IMR-90 (cell line): ENCODE measurements around the gene ETV6.

Experiments
- CEBPB ChIP-seq: IDR thresholded peaks from 2 replicates; pipeline ENCODE4 v1.6.1; 2012; ENCODE audit warnings: low read depth, low read length, improper control_type of control experiment
- CTCF ChIP-seq: conservative IDR thresholded peaks from 2 replicates; pipeline ENCODE4 v1.5.1; 2012; ENCODE audit warnings: mild to moderate bottlenecking, low read depth, low read length, improper control_type of control experiment
- FOS ChIP-seq: fragments of 150-350 bp; IDR thresholded peaks from 2 replicates; pipeline ENCODE4 v1.6.1; 2016; ENCODE audit warnings: low read depth, low read length
- MAFK ChIP-seq: IDR thresholded peaks from 2 replicates; pipeline ENCODE4 v1.6.1; 2012; ENCODE audit warnings: low read depth, low read length, improper control_type of control experiment
- POLR2A ChIP-seq: IDR thresholded peaks from 2 replicates; pipeline ENCODE4 v1.6.1; 2012; ENCODE audit warnings: mild to moderate bottlenecking, low read depth, low read length
- RCOR1 ChIP-seq: IDR thresholded peaks from 2 replicates; pipeline ENCODE4 v1.6.1; 2012; ENCODE audit warnings: mild to moderate bottlenecking, low read length, improper control_type of control experiment; ENCODE audit not compliant: insufficient replicate concordance
- SMC3 ChIP-seq: fragments of 150-350 bp; IDR thresholded peaks from 2 replicates; pipeline ENCODE4 v1.6.1; 2016; ENCODE audit warnings: low read depth, mild to moderate bottlenecking, antibody characterized with exemption, low read length, moderate library complexity
- USF2 ChIP-seq: fragments of 150-350 bp; IDR thresholded peaks from 2 replicates; pipeline ENCODE4 v1.6.1; 2017; ENCODE audit warnings: mild to moderate bottlenecking, antibody characterized with exemption, low read length, low read depth

- TF ChIP-seq CTCF: no peak
- no peak for TF ChIP-seq MAFK
- no peak for TF ChIP-seq POLR2A
- no peak for TF ChIP-seq RCOR1
- TF ChIP-seq CEBPB: no peak
- TF ChIP-seq USF2: no peak
- no peak for TF ChIP-seq SMC3
- TF ChIP-seq FOS: no peak
These were observed 77.7 kb downstream of the ETV6 start for GRCh38 chr12:11727133-11727664.
